NOMO-1 treated with DMSO at 0.1 percent for 48 hours (cell line): ENCODE data around the gene CPA3.

ENCODE experiments used
- DNase-seq: peaks from one replicate; lab custom pipeline; 2025; ENCODE audit not compliant: unreplicated experiment; lab: John Stamatoyannopoulos, UW

The CPA3 gene

GRCh38 chr3:148857316-148857715 lies 7.8 kb upstream of the CPA3 start:
- DNase-seq = no peak

DNA sequence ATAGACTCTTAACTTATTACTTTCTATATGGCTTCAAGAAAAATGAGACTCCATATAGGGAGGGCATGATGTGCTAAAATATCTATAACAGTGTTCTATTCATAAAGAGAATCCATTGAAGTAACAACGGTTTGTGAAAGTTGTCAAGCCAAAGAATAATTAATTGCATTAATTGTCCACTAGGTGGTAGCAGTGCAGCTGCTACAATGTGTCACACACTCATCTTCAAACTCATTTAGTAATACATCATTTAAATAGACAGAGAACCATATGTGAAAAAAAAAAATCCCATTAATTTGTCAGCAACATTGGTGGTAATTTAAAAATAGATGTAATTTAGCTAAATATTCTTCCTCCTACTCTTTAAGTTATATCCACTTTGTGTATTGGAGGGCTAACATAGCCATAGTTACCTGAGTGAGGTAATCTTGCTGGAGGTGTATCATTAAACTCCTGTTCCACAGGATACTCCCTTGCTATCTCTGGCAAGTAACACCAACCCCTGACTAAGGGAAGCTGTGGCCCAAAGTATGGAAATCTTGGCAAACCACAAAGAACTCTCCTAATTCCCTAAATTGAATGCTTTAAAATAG lies 3.7 kb upstream of the CPA3 start:
- peak; percentile 34 for DNase-seq

- DNase-seq = no peak
Observed at GRCh38 chr3:148863297-148863696, 1.8 kb upstream of the CPA3 start.

GRCh38 chr3:148863814-148864213 lies 1.3 kb upstream of the CPA3 start:
- DNase-seq = no peak

GRCh38 chr3:148866261-148866660 lies 1.2 kb downstream of the CPA3 start:
- DNase-seq = no peak

DNA sequence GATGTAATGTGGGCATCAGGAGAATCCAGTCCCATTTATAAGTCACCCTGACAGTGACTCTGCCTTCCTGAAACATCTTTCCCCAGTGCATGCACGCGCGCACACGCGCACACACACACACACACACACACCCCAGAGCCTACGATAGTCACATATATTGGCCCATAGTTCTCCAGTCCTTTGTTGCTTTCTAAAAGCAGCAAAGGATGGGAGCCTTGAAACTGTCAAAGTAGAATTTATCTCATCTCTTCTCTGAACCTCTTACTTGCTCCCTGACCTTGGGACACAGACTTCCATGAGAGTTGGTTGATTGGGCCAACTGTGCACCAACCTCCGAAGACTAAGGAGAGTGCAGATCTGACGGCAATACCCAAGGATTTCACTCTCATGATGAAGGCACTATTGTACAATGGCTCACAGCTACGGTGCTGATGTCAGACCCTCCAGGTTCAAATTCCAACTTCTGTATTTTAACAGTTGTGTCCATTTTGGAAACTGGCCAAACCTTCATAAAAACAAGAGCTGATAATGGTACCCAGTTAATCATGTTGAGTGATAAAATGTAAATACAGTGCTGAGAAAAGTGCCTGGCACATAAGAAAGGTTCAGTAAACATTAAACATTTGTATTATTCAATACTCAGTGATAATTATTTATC lies 8.3 kb downstream of the CPA3 start:
- no peak for DNase-seq

DNA sequence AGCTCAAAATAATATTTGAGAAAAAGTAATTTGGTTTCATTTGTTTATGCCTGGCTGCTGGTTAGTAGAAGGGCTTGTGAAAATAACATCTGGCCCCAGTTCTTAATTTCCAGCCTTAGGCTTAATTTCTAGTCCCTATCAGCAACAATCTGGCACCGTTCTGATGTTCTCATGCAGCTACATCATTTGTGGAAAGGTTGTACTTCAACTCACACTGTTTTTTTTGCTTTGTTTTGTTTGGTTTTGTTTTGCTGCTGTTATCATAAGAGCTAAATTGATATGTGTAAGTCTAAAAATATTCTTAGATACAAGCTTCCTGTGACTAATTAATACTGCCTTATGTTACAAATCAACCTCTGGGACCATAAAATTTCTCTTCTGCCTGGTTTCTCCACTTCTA lies 8.9 kb downstream of the CPA3 start:
- DNase-seq = no peak

- no peak for DNase-seq
Observed at GRCh38 chr3:148878095-148878494, 13.0 kb downstream of the CPA3 start.

GRCh38 chr3:148879256-148879655 lies 14.2 kb downstream of the CPA3 start:
- DNase-seq = no peak

DNA sequence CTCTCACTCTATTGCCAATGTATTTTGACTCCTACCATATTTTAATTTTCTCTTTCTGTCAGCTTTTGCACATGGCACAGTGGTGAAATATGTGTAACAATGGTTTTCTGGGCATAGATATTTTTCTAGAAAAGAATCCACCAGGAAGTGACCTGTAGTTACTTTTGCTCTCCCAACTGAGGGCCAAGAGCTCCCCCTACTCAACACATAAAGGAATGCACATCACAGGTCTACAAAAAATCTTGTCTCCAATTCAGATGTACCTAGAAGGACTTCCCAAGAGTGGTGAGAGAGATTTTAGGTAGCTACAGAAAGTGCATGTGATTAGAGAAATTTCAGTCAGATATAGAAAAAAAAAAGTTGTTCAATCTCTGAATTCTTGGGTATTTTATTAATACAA lies 15.6 kb downstream of the CPA3 start:
- peak; percentile 43 for DNase-seq

DNA sequence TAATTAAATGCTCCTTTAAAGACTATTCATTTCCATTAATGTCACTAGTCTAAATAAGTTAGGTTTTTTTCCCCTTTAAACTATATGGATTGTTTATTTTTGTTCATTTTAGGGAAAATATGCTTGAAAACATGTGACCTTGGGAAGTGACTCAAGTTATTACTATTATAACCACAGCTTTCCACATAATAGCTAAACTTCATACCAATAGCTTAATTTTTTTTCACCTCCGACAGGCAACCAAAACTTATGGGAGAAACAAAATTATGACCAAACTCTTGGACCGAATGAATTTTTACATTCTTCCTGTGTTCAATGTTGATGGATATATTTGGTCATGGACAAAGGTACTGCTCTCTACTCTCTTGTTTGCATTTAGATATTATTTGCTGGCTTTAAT lies 16.2 kb downstream of the CPA3 start:
- DNase-seq = no peak

DNA sequence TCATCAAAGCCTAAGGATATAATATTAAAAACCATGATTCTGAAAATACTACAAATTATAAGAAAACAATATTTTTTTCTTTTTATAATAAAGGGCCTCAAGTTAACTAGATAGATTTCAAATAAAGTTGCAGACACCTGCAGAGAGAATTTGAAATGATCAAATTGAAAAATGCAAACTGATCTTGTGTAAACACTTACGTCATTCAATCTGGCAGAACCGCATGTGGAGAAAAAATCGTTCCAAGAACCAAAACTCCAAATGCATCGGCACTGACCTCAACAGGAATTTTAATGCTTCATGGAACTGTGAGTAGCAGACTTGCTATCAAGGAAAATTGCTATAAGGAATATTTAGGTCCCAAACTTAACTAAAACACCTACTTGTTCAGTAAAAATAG lies 17.2 kb downstream of the CPA3 start:
- no peak for DNase-seq

DNA sequence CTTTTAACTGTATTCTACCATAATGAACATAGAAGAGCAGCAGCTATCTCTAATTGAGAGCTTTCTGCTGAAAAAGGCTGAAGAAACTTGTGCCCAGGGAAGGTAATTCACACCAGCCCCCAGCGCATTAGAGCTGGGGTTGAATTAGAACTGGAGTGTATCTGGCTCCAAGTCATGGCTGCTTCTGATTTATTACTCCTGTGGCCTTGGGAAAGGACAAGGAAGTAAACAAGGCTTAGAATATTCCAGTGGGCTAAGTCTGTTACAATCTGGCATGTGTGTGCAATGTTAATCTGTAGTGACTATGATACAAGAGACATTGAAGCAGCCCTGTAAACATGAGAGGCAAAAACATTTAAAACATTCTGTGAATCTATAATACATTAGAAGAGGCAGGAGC lies 18.1 kb downstream of the CPA3 start:
- no peak for DNase-seq

- DNase-seq = no peak
Observed at GRCh38 chr3:148884261-148884660, 19.2 kb downstream of the CPA3 start.

- no peak for DNase-seq
Observed at GRCh38 chr3:148889828-148890227, 24.7 kb downstream of the CPA3 start.

GRCh38 chr3:148896062-148896461 lies 31.0 kb downstream of the CPA3 start:
- DNase-seq = no peak

DNA sequence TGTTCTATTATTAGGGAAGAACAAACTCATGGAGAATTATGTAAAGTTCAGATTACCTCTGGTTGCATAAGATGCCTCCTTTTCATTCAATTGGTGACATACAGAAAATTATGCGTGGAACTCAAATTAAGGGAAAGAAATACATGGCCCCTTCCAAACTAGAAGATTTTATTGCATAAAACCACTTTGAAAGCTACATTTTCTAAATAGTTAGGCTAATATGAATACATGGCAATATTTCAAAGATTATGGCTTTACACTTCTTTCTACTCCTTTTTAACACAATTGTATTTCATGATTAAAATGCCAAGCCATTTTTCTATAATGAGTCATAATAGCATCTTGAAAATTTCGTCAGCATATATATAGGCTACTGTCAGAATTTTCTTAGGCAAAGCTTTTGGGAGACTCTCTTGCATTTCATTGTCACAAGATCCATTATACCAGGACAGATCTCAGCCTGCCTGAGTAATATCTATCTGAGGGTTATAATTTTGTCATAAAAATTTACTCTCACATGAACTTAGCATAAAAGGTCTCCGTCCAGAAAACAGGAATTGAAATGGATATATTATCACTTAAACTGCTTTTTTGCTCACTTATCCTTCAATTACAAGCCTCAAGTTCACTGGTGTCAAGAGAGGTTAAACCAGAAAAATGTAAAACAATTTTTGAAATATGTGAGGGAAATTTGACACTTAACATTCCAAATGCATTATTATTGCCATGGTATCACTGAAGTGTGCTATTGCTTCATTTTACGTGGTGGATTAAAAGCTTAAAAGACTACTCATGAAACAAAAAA lies 37.1 kb downstream of the CPA3 start:
- no peak for DNase-seq

DNA sequence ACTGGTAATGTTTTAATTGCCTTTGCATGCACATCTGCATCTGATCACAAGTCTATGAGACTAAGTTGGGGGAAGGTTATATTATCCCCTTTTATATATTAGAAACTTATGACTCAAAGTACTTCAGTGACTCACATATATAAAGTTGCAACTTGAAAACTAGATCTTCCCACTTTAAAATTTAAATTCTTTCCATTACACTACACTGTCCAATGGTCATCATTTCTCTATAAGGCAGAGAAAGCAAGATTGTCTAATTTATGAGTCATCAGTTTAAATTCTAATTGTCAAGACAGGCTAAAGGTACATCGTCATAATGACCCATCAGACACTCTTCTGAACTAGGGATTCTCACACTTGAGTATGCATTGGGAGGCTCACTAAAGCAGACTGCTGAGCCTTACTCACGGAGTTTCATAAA lies 37.9 kb downstream of the CPA3 start:
- no peak for DNase-seq

GRCh38 chr3:148903941-148904340 lies 38.8 kb downstream of the CPA3 start:
- no peak for DNase-seq

DNA sequence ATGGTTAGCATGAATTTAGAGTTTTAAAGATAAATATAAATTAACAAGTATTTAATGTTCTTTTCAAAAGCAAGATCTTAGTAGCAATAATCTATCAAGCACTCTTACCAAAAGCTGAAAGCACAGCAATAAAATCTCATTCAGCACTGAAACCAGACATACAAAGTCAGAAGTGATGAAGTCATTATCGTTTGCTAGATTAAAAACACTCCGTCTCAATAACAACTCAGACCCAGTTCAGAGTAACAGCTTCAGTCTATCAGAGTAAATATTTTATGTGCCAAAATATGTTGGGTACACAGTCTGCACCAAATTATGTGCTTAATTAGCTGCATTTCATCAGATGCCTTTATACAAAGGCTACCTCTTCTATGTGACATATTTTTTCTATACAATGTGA lies 41.6 kb downstream of the CPA3 start:
- DNase-seq = no peak

GRCh38 chr3:148911173-148911572 lies 46.1 kb downstream of the CPA3 start:
- DNase-seq = no peak

- DNase-seq = no peak
Observed at GRCh38 chr3:148911592-148911991, 46.5 kb downstream of the CPA3 start.
